PC-9 (cell line): ENCODE results near the gene TNK2. TPM values are rescaled to one million over a fixed set of nuclear protein-coding genes. Genes with fewer than 3 reads are reported as not detected.

Experiments used
- BruUV-seq: library from RNA; stranded (reverse); fragments of 400-500 nt; replicated peaks from 2 replicates; lab custom pipeline; 2021; lab: Mats Ljungman, UMichigan
- CTCF ChIA-PET: fragments of 300-600 bp; sonication (Branson Sonifier 250); formaldehyde crosslinking; loops from one replicate; lab custom pipeline; 2022; ENCODE audit warnings: antibody characterized with exemption; lab: Charles Lee
- POLR2A ChIA-PET: fragments of 300-600 bp; sonication (Branson Sonifier 250); formaldehyde crosslinking; loops from one replicate; lab custom pipeline; 2022; ENCODE audit warnings: antibody characterized with exemption; ENCODE audit not compliant: unreplicated experiment; lab: Charles Lee
- DNase-seq, 2 experiments: peaks; one replicate each; pipeline versions ENCODE4 v3.0.0 to v3.0.0-alpha.2; 2015 to 2022; ENCODE audit warnings: mixed read lengths in 1 of 2
- H2AFZ ChIP-seq: fragments of 200-600 bp; sonication (generic); 2 replicates; pipeline ENCODE4 v1.8.1; 2017; ENCODE audit warnings: antibody characterized with exemption
- H3F3A ChIP-seq: fragments of 200-600 bp; sonication (generic); 2 replicates; pipeline ENCODE4 v1.8.1; 2017; ENCODE audit warnings: antibody characterized with exemption, mild to moderate bottlenecking, low read depth; ENCODE audit not compliant: insufficient read depth
- H3K27ac ChIP-seq: fragments of 200-600 bp; sonication (generic); 2 replicates; pipeline ENCODE4 v1.6.1; 2016; ENCODE audit warnings: mixed run types
- H3K27me3 ChIP-seq: fragments of 200-600 bp; sonication (generic); 2 replicates; pipeline ENCODE4 v1.6.1; 2016; ENCODE audit warnings: low read depth, mixed run types; ENCODE audit not compliant: insufficient read depth
- H3K36me3 ChIP-seq: fragments of 200-600 bp; sonication (generic); 2 replicates; pipeline ENCODE4 v1.6.1; 2016; ENCODE audit warnings: low read depth, mixed run types
- H3K4me1 ChIP-seq: fragments of 200-600 bp; sonication (generic); replicated peaks from 2 replicates; pipeline ENCODE4 v1.6.1; 2016; ENCODE audit warnings: mixed run types; ENCODE audit not compliant: insufficient read depth
- H3K4me2 ChIP-seq: fragments of 200-600 bp; sonication (generic); 2 replicates; pipeline ENCODE4 v1.6.1; 2017; ENCODE audit warnings: mixed run types
- H3K4me3 ChIP-seq: fragments of 200-600 bp; sonication (generic); 2 replicates; pipeline ENCODE4 v1.6.1; 2016; ENCODE audit warnings: mixed run types
- H3K79me2 ChIP-seq: fragments of 200-600 bp; sonication (generic); 2 replicates; pipeline ENCODE4 v1.6.1; 2017; ENCODE audit warnings: low read depth, mixed run types
- H3K9me2 ChIP-seq: fragments of 200-600 bp; sonication (generic); 2 replicates; pipeline ENCODE4 v1.8.1; 2017; ENCODE audit warnings: mild to moderate bottlenecking; ENCODE audit not compliant: insufficient read depth
- H3K9me3 ChIP-seq: fragments of 200-600 bp; sonication (generic); 2 replicates; pipeline ENCODE4 v1.8.1; 2016; ENCODE audit warnings: low read depth; ENCODE audit not compliant: insufficient read depth
- H4K20me1 ChIP-seq: fragments of 200-600 bp; sonication (generic); 2 replicates; pipeline ENCODE4 v1.8.1; 2017; ENCODE audit not compliant: insufficient read depth
- CTCF ChIP-seq: fragments of 200-600 bp; sonication (generic); conservative IDR thresholded peaks from 2 replicates; pipeline ENCODE4 v1.6.1; 2017; ENCODE audit warnings: mixed run types, antibody characterized with exemption, mild to moderate bottlenecking, moderate library complexity
- EZH2 ChIP-seq: fragments of 200-600 bp; sonication (generic); IDR thresholded peaks from 2 replicates; pipeline ENCODE4 v1.8.0; 2017; ENCODE audit warnings: antibody characterized with exemption, low read depth
- intact Hi-C: fragments of 100-400 bp; cut with micrococcal nuclease; formaldehyde crosslinking; loops from one replicate; pipeline ENCODE4 v1.10.0; 2022; ENCODE audit not compliant: unreplicated experiment
- total RNA-seq: library from RNA; stranded (reverse); gene quantifications from 2 replicates; pipeline ENCODE4 v1.2.3, GENCODE V29; 2021

The TNK2 gene
- total RNA-seq, 1 experiment from 2014 or later = 118 TPM

DNA sequence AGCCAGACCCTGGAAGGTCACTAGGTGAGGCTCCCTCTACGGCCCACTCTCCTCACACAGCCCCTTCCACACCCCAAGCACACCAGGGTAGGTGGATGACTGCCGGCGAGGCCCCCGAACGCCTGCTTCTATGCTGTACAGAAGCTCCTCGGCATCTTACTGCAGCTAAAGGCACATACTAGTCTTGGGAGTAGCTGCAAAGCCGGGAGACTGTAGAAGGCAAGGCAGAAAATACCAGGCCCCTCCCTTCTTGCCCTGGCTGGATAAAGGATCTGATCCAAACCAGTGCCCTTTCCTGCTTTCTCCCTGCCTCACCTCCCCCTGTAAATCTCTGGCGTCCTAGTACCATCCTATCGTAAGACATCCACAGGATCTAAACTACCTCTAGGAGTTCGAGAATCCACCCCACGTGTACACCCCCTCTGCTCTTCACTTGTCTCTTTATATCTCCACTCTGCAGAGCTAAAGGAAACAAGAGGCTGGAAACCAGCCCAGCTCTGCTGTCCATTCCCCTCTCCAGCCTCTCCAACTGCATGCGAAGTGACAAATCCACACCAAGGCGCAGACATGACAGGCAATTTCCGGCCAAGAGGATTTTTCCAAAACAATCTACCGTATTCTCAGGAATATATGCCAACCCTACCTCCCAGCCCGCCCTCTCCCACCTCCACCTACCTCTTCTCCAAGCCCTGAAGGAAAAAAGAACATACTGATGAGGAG, 11.8 kb downstream of the TNK2 start:
- Histone ChIP-seq H3K9me3 (no peaks in the 10 kb centered on the region), H3K36me3 (no peaks in the 10 kb centered on the region), H4K20me1 (peaks cover 3% of the 10 kb centered on the region; the same call in 1 of the 2 replicates), H3K4me2 (peak overlapping the region; percentile 85), H3K79me2 (peaks cover 13% of the 10 kb centered on the region), H3K27ac (0 out of 2 replicates have a peak overlapping the region, but pooled peaks have one; percentile 6), H3F3A (peaks cover 43% of the 10 kb centered on the region), H3K27me3 (no peaks in the 10 kb centered on the region), H2AFZ (peak overlapping the region; percentile 94), H3K9me2 (no peaks in the 10 kb centered on the region), H3K4me3 (peak overlapping the region; percentile 96; the same call in 1 of the 2 replicates), H3K4me1 (peaks cover 34% of the 10 kb centered on the region)
- intact Hi-C loops = loop anchor here (1.0 kb wide), 2 partner anchors 11 to 19 kb away; no protein-coding TSS in a partner anchor
- TF ChIP-seq CTCF (no peak), EZH2 (no peak)
- POLR2A ChIA-PET = interaction anchor here (0.6 to 0.7 kb wide), 2 partner anchors 15 to 511 kb away, joined by 3 to 6 read pairs; no protein-coding TSS in a partner anchor
- TSS peak; percentile 74 for BruUV-seq
- CTCF ChIA-PET = interaction anchor here (0.6 to 5.9 kb wide), 4 partner anchors 18 to 35 kb away, joined by 3 to 42 read pairs (median 12); no protein-coding TSS in a partner anchor
- peak in 1 of 2 experiments; percentile 49 for DNase-seq

DNA sequence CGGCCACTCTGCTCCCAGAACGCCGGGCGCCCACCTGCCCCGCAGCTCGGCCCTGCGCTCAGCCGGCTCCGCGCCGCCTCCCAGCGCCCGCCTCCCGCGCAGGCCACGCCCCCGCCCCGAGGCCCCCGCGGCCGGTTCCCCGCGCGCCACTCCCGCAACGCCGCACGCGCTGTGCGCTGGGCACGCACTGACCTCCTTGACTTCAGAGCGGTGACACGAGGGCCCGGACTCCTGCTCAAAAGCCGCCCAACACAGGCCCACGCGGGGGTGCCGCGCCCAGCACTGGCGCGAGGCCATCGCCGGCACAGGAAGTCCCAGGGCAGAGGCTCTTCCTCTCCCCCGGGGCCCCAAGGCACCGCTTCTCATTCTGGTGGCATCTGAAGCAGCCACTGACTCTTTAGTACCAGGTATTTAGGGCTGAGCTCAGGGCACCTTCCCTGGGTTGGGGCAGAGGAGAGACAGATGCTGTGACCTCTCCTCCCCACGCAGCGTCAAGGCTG, 12.4 kb downstream of the TNK2 start:
- ChIA-PET CTCF (interaction anchor here (2.9 to 5.9 kb wide), 2 partner anchors 19 to 35 kb away, joined by 20 to 42 read pairs; no protein-coding TSS in a partner anchor), POLR2A (interaction anchor here (0.6 to 0.7 kb wide), 2 partner anchors 16 to 510 kb away, joined by 3 to 6 read pairs; no protein-coding TSS in a partner anchor)
- 0 out of 2 replicates have a peak overlapping the region, but pooled peaks have one; percentile 6 for H3K27ac ChIP-seq
- no TSS peak for BruUV-seq
- H3K4me3 ChIP-seq = peak overlapping the region; percentile 96
- peaks cover 3% of the 10 kb centered on the region; the same call in 1 of the 2 replicates for H4K20me1 ChIP-seq
- peak; percentile 74 to 76 for DNase-seq
- H2AFZ ChIP-seq = peak overlapping the region; percentile 94
- no peaks in the 10 kb centered on the region for H3K36me3 ChIP-seq
- intact Hi-C loops = loop anchor here (1.0 kb wide), 1 partner anchor 19 kb away; no protein-coding TSS in a partner anchor
- peaks cover 34% of the 10 kb centered on the region for H3K4me1 ChIP-seq
- H3K4me2 ChIP-seq = peak overlapping the region; percentile 85
- no peaks in the 10 kb centered on the region for H3K27me3 ChIP-seq
- H3K9me3 ChIP-seq = no peaks in the 10 kb centered on the region
- TF ChIP-seq EZH2 (no peak), CTCF (no peak)
- peaks cover 12% of the 10 kb centered on the region for H3K79me2 ChIP-seq
- peaks cover 43% of the 10 kb centered on the region for H3F3A ChIP-seq
- no peaks in the 10 kb centered on the region for H3K9me2 ChIP-seq
